ENCODE results near the gene PER2. TPM values are rescaled to one million over a fixed set of nuclear protein-coding genes. Genes with fewer than 3 reads are reported as not detected.
"Not testable (repeated sequence)": the region's sequence is repeated elsewhere in the genome, so short reads cannot be mapped to it uniquely, and the experiment has no call there.

PER2 gene
- total and polyA plus RNA-seq, 2 donors: 7.5 to 8.8 TPM

GRCh38 chr2:238322001-238322411 lies 33.6 kb upstream of the PER2 start:
- Histone ChIP-seq H3K4me3 (ENCODE audit: low read depth, low read length) (no peak overlapping the region), H3K27ac (ENCODE audit: low read depth) (no peak overlapping the region), H3K36me3 (ENCODE audit: insufficient read depth) (no peaks in the 10 kb centered on the region), H3K4me1 (ENCODE audit: insufficient read depth) (no peaks in the 10 kb centered on the region)
- DNase-seq (ENCODE audit: extremely low spot score): no peak
- WGBS: 88% methylated on average over 10 of the region's 10 CpGs

GRCh38 chr2:238321467-238321866 lies 33.1 kb upstream of the PER2 start:
- no peak for DNase-seq (ENCODE audit: extremely low spot score)

GRCh38 chr2:238320648-238321281 lies 32.4 kb upstream of the PER2 start:
- Histone ChIP-seq H3K36me3 (ENCODE audit: insufficient read depth) (no peaks in the 10 kb centered on the region), H3K27ac (ENCODE audit: low read depth) (no peak overlapping the region), H3K4me1 (ENCODE audit: insufficient read depth) (no peaks in the 10 kb centered on the region), H3K4me3 (ENCODE audit: low read depth, low read length) (peak overlapping the region; percentile 98)
- DNase-seq (ENCODE audit: extremely low spot score): no peak
- 1% methylated on average over 65 of the region's 65 CpGs for WGBS

More at GRCh38 chr2:238321467-238321866, 33.1 kb upstream of the PER2 start:
- H3K4me3 ChIP-seq (ENCODE audit: low read depth, low read length): peak overlapping the region; percentile 98
- no peaks in the 10 kb centered on the region for H3K36me3 ChIP-seq (ENCODE audit: insufficient read depth)
- no peaks in the 10 kb centered on the region for H3K4me1 ChIP-seq (ENCODE audit: insufficient read depth)
- 66% methylated on average over 9 of the region's 9 CpGs for WGBS
- no peak overlapping the region for H3K27ac ChIP-seq (ENCODE audit: low read depth)

- no peaks in the 10 kb centered on the region for H3K4me1 ChIP-seq (ENCODE audit: insufficient read depth)
- H3K4me3 ChIP-seq (ENCODE audit: low read depth, low read length): peak within 1 kb of the TSS; percentile 98
- DNase-seq (ENCODE audit: extremely low spot score): peak; percentile 70
- H3K36me3 ChIP-seq (ENCODE audit: insufficient read depth): no peaks in the 10 kb centered on the region
- no peak within 1 kb of the TSS for H3K27ac ChIP-seq (ENCODE audit: low read depth)
- under 1% methylated on average over 58 of the region's 58 CpGs for WGBS
These were observed 31.8 kb upstream of the PER2 start, which contains the start of gene TRAF3IP1 for GRCh38 chr2:238320246-238320647. Gene TRAF3IP1, plus strand, starts transcription at chr2:238320518. Its CDS starts 145 bp downstream, at chr2:238320663.

- no peak for DNase-seq (ENCODE audit: extremely low spot score)
- WGBS: 95% methylated on average over 13 of the region's 13 CpGs
- Histone ChIP-seq H3K36me3 (ENCODE audit: insufficient read depth) (no peaks in the 10 kb centered on the region), H3K4me3 (ENCODE audit: low read depth, low read length) (no peak overlapping the region), H3K27ac (ENCODE audit: low read depth) (no peak overlapping the region), H3K4me1 (ENCODE audit: insufficient read depth) (no peaks in the 10 kb centered on the region)
These were observed 26.7 kb upstream of the PER2 start for GRCh38 chr2:238315031-238315595.

- 97% methylated on average over 8 of the region's 8 CpGs for WGBS
- H3K36me3 ChIP-seq (ENCODE audit: insufficient read depth): no peaks in the 10 kb centered on the region
These were observed 26.2 kb upstream of the PER2 start for GRCh38 chr2:238314576-238314975.

GRCh38 chr2:238313991-238314350 lies 25.6 kb upstream of the PER2 start:
- no peaks in the 10 kb centered on the region for H3K36me3 ChIP-seq (ENCODE audit: insufficient read depth)
- H3K27ac ChIP-seq (ENCODE audit: low read depth): no peak overlapping the region
- no peak overlapping the region for H3K4me3 ChIP-seq (ENCODE audit: low read depth, low read length)
- no peaks in the 10 kb centered on the region for H3K4me1 ChIP-seq (ENCODE audit: insufficient read depth)
- DNase-seq (ENCODE audit: extremely low spot score): no peak
- 70% methylated on average over 2 of the region's 2 CpGs for WGBS

More at GRCh38 chr2:238314576-238314975, 26.2 kb upstream of the PER2 start:
- H3K27ac ChIP-seq (ENCODE audit: low read depth): no peak overlapping the region
- no peak overlapping the region for H3K4me3 ChIP-seq (ENCODE audit: low read depth, low read length)
- H3K4me1 ChIP-seq (ENCODE audit: insufficient read depth): no peaks in the 10 kb centered on the region
- DNase-seq (ENCODE audit: extremely low spot score): no peak

- no peaks in the 10 kb centered on the region for H3K4me1 ChIP-seq (ENCODE audit: insufficient read depth)
- H3K4me3 ChIP-seq (ENCODE audit: low read depth, low read length): no peak overlapping the region
- no peaks in the 10 kb centered on the region for H3K36me3 ChIP-seq (ENCODE audit: insufficient read depth)
- 89% methylated on average over 8 of the region's 8 CpGs for WGBS
- DNase-seq (ENCODE audit: extremely low spot score): no peak
- H3K27ac ChIP-seq (ENCODE audit: low read depth): no peak overlapping the region
These were observed 25.0 kb upstream of the PER2 start for GRCh38 chr2:238313289-238313990.

GRCh38 chr2:238310721-238311120 lies 22.3 kb upstream of the PER2 start:
- DNase-seq (ENCODE audit: extremely low spot score); H3K4me1 ChIP-seq (ENCODE audit: insufficient read depth); H3K4me3 ChIP-seq (ENCODE audit: low read depth, low read length); H3K36me3 ChIP-seq (ENCODE audit: insufficient read depth); H3K27ac ChIP-seq (ENCODE audit: low read depth): not testable (repeated sequence)
- 88% methylated on average over 14 of the region's 14 CpGs for WGBS

GRCh38 chr2:238308177-238308576 lies 19.8 kb upstream of the PER2 start:
- Histone ChIP-seq H3K27ac (ENCODE audit: low read depth) (no peak overlapping the region), H3K4me1 (ENCODE audit: insufficient read depth) (no peaks in the 10 kb centered on the region), H3K36me3 (ENCODE audit: insufficient read depth) (no peaks in the 10 kb centered on the region), H3K4me3 (ENCODE audit: low read depth, low read length) (no peak overlapping the region)
- 65% methylated on average over 2 of the region's 2 CpGs for WGBS
- no peak for DNase-seq (ENCODE audit: extremely low spot score)

- H3K27ac ChIP-seq (ENCODE audit: low read depth): no peak overlapping the region
- no peak overlapping the region for H3K4me3 ChIP-seq (ENCODE audit: low read depth, low read length)
- WGBS: 81% methylated on average over 5 of the region's 5 CpGs
- H3K4me1 ChIP-seq (ENCODE audit: insufficient read depth): no peaks in the 10 kb centered on the region
- DNase-seq (ENCODE audit: extremely low spot score): no peak
- H3K36me3 ChIP-seq (ENCODE audit: insufficient read depth): no peaks in the 10 kb centered on the region
These were observed 18.2 kb upstream of the PER2 start for GRCh38 chr2:238306672-238306998.

- no peaks in the 10 kb centered on the region for H3K36me3 ChIP-seq (ENCODE audit: insufficient read depth)
- WGBS: 85% methylated on average over 11 of the region's 11 CpGs
- H3K4me3 ChIP-seq (ENCODE audit: low read depth, low read length): no peak overlapping the region
- H3K4me1 ChIP-seq (ENCODE audit: insufficient read depth): no peaks in the 10 kb centered on the region
- no peak overlapping the region for H3K27ac ChIP-seq (ENCODE audit: low read depth)
- no peak for DNase-seq (ENCODE audit: extremely low spot score)
These were observed 17.7 kb upstream of the PER2 start for GRCh38 chr2:238305965-238306671.

- Histone ChIP-seq H3K36me3 (ENCODE audit: insufficient read depth) (no peaks in the 10 kb centered on the region), H3K27ac (ENCODE audit: low read depth) (no peak overlapping the region), H3K4me3 (ENCODE audit: low read depth, low read length) (no peak overlapping the region), H3K4me1 (ENCODE audit: insufficient read depth) (no peaks in the 10 kb centered on the region)
- WGBS: 86% methylated on average over 12 of the region's 12 CpGs
- no peak for DNase-seq (ENCODE audit: extremely low spot score)
These were observed 16.9 kb upstream of the PER2 start for GRCh38 chr2:238305092-238305862.

Data from urinary bladder (tissue), 4 donors.